Sciatic nerve (tissue), 2 donors: ENCODE results near the gene RNU2-1. TPM values are rescaled to one million over a fixed set of nuclear protein-coding genes. Genes with fewer than 3 reads are reported as not detected.
A peak's percentile ranks its signal among the peaks of the same experiment; 100 is the strongest.
"Not testable (repeated sequence)": the region's sequence is repeated elsewhere in the genome, so short reads cannot be mapped to it uniquely, and the experiment has no call there.

Experiments used
- ATAC-seq: fragments of 200-7000 bp; cut with Tn5 transposase; one replicate; pipeline ENCODE4 v1.9.1; 2020; ENCODE audit warnings: mild to moderate bottlenecking, moderate library complexity
- DNase-seq: peaks from one replicate; pipeline ENCODE4 v3.0.0-alpha.2; 2020; ENCODE audit warnings: low spot score
- intact Hi-C: fragments of 100-400 bp; cut with DNase I; formaldehyde crosslinking; loops from one replicate; pipeline ENCODE4 v1.14.2; 2022
- total RNA-seq: library from RNA; stranded (reverse); fragmentation: NEBNext Ultra II Directional; extraction: Animal tissue kit (Norgen Biotek cat#: 25700); gene quantifications from one replicate; pipeline ENCODE4 v1.2.1, GENCODE V29; 2021
- donor health status: DM: no; HTN: no; CAD: no.
- donor health status: DM: no; HTN: no; CAD: no.

RNU2-1 gene
- 9,260 TPM for total RNA-seq

- ATAC-seq, intact Hi-C loops, DNase-seq: not testable (repeated sequence)
Measured at GRCh38 chr17:43233877-43234276, at the start of gene RNU2-1. Gene RNU2-1 (minus strand): TSS chr17:43233977.

DNA sequence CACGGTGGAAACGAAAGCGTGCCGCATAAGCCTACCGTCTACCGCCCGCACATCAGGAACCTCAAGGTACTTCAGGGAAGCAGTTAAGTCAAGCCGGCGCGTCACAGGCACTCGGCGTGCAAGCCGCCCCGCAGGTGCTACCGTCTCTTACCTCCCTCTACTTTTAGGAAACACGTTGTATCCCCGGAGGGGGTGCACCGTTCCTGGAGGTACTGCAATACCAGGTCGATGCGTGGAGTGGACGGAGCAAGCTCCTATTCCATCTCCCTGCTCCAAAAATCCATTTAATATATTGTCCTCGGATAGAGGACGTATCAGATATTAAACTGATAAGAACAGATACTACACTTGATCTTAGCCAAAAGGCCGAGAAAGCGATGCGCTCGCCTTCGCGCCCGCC lies 39.1 kb upstream of the RNU2-1 start:
- DNase-seq, intact Hi-C loops, ATAC-seq: not testable (repeated sequence)

DNA sequence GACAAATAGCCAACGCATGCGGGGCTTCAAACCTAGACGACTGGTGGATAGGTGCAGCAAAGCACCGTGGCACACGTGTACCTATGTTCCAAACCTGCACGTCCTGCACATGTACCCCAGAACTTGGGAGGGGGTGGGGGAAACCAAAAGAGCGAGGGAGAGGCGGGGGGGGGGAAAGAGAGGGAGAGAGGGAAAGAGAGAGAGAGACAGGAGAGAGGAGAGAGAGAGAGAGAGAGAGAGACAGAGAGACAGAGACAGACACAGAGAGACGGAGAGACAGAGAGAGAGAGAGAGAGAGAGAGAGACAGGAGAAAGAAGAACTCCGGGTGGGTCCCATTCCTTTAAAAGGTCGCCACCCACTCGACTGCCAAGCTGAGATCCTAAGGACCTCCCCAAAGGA lies 38.7 kb upstream of the RNU2-1 start:
- intact Hi-C loops, DNase-seq, ATAC-seq: not testable (repeated sequence)

- DNase-seq, intact Hi-C loops, ATAC-seq: not testable (repeated sequence)
Measured at GRCh38 chr17:43270552-43271504, 37.1 kb upstream of the RNU2-1 start.

DNA sequence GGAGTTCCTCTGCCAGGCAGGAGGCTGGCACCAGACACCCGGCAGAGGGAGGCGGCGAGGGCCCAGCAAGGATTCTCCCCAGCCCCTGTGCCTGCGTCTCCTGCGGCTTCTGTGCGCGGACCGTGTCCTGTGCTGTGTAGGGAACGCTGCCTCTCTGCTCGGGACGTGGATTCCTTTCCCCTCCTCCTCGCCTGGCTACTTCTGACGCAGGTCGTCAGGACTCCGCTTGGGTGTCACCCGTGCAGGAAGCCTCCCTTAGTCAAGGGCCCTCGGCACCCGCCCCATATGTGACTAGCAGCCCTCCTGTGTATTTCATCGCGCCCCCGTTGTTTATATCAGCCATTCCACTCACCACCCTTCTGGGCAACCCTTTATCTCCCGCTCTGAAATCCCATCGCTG lies 12.7 kb upstream of the RNU2-1 start:
- intact Hi-C loops, ATAC-seq, DNase-seq: not testable (repeated sequence)

DNA sequence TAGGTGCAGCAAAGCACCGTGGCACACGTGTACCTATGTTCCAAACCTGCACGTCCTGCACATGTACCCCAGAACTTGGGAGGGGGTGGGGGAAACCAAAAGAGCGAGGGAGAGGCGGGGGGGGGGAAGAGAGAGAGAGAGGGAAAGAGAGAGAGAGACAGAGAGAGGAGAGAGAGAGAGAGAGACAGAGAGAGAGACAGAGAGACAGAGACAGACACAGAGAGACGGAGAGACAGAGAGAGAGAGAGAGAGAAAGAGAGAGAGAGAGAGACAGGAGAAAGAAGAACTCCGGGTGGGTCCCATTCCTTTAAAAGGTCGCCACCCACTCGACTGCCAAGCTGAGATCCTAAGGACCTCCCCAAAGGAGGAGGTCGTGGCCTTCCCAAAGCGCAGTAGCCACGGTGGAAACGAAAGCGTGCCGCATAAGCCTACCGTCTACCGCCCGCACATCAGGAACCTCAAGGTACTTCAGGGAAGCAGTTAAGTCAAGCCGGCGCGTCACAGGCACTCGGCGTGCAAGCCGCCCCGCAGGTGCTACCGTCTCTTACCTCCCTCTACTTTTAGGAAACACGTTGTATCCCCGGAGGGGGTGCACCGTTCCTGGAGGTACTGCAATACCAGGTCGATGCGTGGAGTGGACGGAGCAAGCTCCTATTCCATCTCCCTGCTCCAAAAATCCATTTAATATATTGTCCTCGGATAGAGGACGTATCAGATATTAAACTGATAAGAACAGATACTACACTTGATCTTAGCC lies 7.0 kb upstream of the RNU2-1 start:
- intact Hi-C loops, DNase-seq, ATAC-seq: not testable (repeated sequence)

- intact Hi-C loops, ATAC-seq: not testable (repeated sequence)
Measured at GRCh38 chr17:43239597-43239996, 5.8 kb upstream of the RNU2-1 start.

GRCh38 chr17:43233263-43233662 lies 514 bp downstream of the RNU2-1 start:
- intact Hi-C loops, ATAC-seq, DNase-seq: not testable (repeated sequence)

More at GRCh38 chr17:43239597-43239996, 5.8 kb upstream of the RNU2-1 start:
- DNase-seq: not testable (repeated sequence)

DNA sequence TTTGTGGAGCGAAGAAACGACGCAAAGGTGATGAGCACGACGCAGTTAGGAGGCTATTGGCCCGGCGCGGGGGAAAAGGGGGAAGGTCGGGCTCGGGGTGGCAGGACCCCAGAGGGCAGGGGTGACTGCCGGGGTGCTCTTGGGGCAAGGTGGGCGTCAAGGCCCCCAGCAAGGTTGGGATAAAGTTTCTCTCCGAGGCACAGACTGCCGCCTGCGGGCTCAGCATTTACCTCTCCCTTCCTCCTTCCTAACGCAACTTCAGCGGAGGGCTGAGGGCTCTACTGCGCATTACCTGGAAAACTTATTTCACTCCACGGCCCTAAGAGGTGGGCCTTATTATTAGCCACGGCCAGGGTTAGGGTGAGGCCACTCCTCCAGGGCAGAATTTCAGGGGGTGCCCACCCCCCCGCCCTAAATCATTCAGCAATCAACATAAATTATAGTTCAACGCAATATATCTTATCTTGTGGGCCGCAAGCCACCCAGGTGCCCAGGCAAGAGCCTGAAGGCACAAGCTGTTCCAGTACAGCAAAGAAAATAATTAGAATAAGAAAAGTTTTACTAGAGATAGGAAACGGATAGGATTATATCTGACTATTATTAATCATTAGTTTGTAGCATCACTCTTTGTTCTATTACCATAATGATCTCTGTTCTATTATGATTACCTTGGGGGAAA lies 1.6 kb downstream of the RNU2-1 start:
- intact Hi-C loops, ATAC-seq: not testable (repeated sequence)

GRCh38 chr17:43231205-43232020 lies 2.4 kb downstream of the RNU2-1 start:
- ATAC-seq, intact Hi-C loops: not testable (repeated sequence)
- DNase-seq: peak; percentile 36

More for the DNA sequence above, 1.6 kb downstream of the RNU2-1 start:
- DNase-seq: peak; percentile 79

- intact Hi-C loops, DNase-seq: not testable (repeated sequence)
- peak; percentile 52 for ATAC-seq
Measured at GRCh38 chr17:43228020-43228782, 5.6 kb downstream of the RNU2-1 start, which contains the start of gene CCDC200. Gene CCDC200 (minus strand): TSS chr17:43228623. CDS start chr17:43228554, 69 bp downstream.

- DNase-seq (no peak), ATAC-seq (no peak)
- intact Hi-C loops: no loop called here
Measured at GRCh38 chr17:43226393-43226792, 7.4 kb downstream of the RNU2-1 start.

- no peak for ATAC-seq
- intact Hi-C loops: no loop called here
- DNase-seq: no peak
Measured at GRCh38 chr17:43224146-43224705, 9.6 kb downstream of the RNU2-1 start.

DNA sequence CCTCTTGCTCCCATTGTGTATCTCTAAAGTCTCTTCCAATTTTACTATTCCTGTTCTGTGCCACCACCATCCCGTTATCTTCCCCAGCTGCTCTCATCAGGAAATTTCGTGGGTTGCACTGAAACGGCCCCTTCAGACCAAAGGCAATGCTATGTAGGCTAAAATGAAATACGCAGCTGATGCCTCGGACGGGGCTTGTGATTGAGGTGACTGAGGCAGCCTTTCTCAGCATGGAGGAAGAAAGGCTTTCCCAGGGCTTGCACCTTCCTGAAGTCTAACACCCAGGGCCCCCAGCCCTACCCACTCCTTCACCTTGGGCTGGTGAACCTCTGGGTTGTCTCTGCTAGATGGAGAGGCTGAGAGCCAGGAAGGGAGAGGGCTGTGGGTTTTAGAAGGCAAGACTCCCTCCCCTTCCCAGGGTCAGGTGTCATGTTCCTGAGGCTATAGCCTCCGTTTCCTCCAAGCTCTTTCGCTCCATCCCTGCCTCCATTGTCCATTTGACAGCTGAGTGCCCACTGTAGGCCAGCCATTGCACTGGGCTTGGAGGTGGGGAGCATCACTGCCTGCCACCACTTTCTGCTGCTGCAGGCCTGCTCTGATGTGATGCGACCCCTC lies 13.2 kb downstream of the RNU2-1 start:
- intact Hi-C loops: no loop called here
- DNase-seq (no peak), ATAC-seq (no peak)

GRCh38 chr17:43219746-43220380 lies 13.9 kb downstream of the RNU2-1 start:
- no peak for DNase-seq
- no peak for ATAC-seq
- intact Hi-C loops: no loop called here

- ATAC-seq: no peak
- intact Hi-C loops: no loop called here
- no peak for DNase-seq
Measured at GRCh38 chr17:43219001-43219400, 14.8 kb downstream of the RNU2-1 start.
